ENCODE measurements around the gene SLC22A31. TPM values are rescaled to one million over a fixed set of nuclear protein-coding genes. Genes with fewer than 3 reads are reported as not detected.

SLC22A31 gene
- total and polyA plus RNA-seq, 9 of the 15 experiments (the other 6 are each of a cell fraction or from before 2014, with no cell fraction given), result 0.29 to 2.2 (median 0.47) TPM; not detected in 3

- TF ChIP-seq ETS1 (conservative IDR thresholded peaks at IDR 0.05; ENCODE audit: control insufficient read depth, low read depth, low read length), result peak; percentile 46; the same call in 1 of the 2 replicates
- peak; percentile 73; the same call in 1 of the 2 replicates for TF ChIP-seq THRAP3 (IDR thresholded peaks at IDR 0.05; ENCODE audit: borderline replicate concordance)
- TF ChIP-seq TSC22D4 (tag; IDR thresholded peaks at IDR 0.05), result no peak
- TF ChIP-seq MEF2A (IDR thresholded peaks at IDR 0.05; ENCODE audit: control insufficient read depth, low read depth, low read length), result no peak
- no peak for TF ChIP-seq BRD4 (IDR thresholded peaks at IDR 0.05)
- no peak for TF ChIP-seq KDM4B (IDR thresholded peaks at IDR 0.05; ENCODE audit: borderline replicate concordance in 2 of 2, low read depth in 1 of 2)
- no peak for TF ChIP-seq GATAD2A (IDR thresholded peaks at IDR 0.05)
- no peak for TF ChIP-seq NR4A1 (CRISPR knock-in tag; IDR thresholded peaks at IDR 0.05)
- TF ChIP-seq NR4A1 (tag; IDR thresholded peaks at IDR 0.05), result no peak
- 0 out of 4 replicates have a peak, but pooled peaks of 1 of the 2 experiments have one; percentile 15 for TF ChIP-seq NONO (IDR thresholded peaks at IDR 0.05; ENCODE audit: low read depth in 2 of 2, low read length in 1 of 2)
- no peak for TF ChIP-seq GATAD2B (IDR thresholded peaks at IDR 0.05; ENCODE audit: borderline replicate concordance)
- no peak for TF ChIP-seq GABPA (tag; conservative IDR thresholded peaks at IDR 0.05; ENCODE audit: low read depth)
- peak; percentile 44 for TF ChIP-seq NFE2 (IDR thresholded peaks at IDR 0.05; ENCODE audit: low read depth)
- peak; percentile 93 for TF ChIP-seq HDAC2 (IDR thresholded peaks at IDR 0.05)
- peak; percentile 39; the same call in 1 of the 2 replicates for TF ChIP-seq ZNF354B (CRISPR knock-in tag; IDR thresholded peaks at IDR 0.05)
These were observed 16.2 kb upstream of the SLC22A31 start (continued) for GRCh38 chr16:89216315-89217137.
